GM18499 (cell line): ENCODE measurements around the gene PCDH1.

Experiments used
- ATAC-seq: cut with Tn5 transposase; IDR thresholded peaks from one replicate; pipeline ENCODE4 v1.9.1; 2021; ENCODE audit warnings: moderate number of reproducible peaks; ENCODE audit not compliant: insufficient read depth, unreplicated experiment

The PCDH1 gene

DNA sequence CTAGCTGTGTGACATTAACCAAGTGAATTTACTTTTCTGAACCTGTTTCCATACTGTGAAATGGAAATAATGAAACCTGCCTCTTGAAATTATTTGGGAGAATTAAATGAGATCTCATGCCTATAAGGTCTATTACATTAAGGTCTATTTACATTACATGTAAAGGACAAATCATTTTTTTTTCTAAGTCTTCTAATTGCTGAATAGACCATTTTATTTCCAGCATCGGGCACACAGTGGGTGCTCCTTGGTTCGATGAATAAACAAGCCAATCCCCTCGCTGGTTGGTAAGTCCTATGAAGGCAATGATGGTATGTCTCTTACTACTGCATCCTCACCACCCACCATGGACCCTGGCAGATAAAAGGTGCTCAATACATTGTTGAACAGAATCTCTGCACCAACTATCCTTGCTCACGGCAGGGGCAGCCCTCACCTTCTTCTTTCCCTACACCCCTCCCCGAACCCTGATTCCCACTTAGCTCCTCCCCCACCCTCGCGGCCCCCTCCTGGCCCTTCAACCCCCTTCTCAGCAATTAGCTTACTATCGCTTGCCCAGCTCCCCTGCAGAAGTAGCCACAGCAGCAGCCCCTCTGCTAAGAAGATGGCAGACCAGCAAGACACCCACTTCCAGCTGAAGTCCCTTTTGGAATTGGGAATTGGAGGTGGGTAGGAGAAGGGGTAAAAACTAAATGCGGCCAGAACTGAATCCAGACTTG is 3.0 kb downstream of the PCDH1 start:
- ATAC-seq: no peak

DNA sequence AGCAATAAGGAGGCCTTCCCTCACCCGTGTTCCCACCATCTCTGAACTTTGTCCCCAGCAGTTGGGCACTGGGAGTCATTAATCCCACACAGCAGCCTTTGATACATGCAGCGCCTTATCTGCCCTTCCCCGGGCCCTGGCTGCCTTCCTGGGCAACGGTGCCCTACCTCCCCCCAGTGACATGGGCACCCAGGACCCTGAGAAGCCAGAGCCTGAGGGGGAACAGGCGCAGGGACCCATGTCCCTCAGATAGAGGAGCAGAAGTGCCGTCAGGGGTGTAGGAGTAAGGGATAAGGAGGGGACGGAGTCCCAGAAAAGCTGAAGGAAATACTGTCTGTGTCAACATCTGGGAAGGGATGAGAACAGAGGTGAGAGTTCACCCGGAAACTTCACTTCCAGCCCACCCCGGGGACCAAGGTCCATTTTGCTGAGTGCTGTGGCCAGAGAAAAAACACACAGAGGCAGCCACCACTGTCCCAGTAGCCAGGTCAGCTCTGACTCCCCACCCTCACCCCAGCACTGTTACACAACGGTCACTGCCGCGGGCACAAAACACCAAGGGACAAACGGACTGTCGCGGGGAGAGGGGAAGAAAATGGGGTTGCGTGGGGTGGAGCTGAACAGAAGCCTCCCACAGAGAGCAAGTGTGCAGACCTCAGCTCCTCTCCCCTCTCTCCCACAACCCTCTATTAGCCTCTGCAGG is 3.8 kb downstream of the PCDH1 start:
- no peak for ATAC-seq

DNA sequence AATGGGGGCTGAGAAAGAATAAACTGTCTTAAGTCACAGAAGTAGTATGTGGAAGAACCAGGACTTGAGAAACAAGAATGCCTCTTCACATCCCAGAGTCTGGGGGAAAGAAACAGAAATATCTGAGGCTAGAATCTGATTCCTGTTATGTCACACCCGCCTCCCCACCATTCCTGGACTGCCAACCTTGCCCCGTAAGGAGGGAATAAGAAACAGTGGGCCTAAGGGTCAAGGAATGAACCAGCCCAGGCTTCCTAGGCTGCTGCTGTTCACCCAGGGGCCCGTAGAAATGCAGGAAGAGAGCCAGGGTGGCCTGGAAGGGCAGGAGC is 4.3 kb downstream of the PCDH1 start:
- ATAC-seq: no peak

- no peak for ATAC-seq
Observed at GRCh38 chr5:141872496-141873356, 5.5 kb downstream of the PCDH1 start.

GRCh38 chr5:141871870-141872269 is 6.3 kb downstream of the PCDH1 start:
- no peak for ATAC-seq

DNA sequence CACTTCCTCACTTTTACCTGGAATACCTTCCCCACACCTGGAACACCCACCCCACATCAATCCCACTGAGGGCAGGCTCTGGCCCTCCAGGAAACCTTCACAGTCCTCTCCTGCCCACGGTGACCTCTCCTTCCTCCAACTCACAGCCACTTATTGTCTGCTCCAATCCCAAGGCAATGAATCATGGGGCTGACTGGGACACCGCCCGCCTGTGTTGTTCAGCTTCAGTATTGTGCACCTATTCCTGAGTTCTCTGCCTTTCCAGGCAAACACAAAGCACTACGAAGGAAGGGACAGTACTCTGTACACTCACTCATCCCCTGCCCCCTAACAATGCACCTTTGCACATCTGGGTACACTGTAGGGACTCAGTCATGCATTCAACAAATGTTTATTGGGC is 7.3 kb downstream of the PCDH1 start:
- ATAC-seq: no peak

DNA sequence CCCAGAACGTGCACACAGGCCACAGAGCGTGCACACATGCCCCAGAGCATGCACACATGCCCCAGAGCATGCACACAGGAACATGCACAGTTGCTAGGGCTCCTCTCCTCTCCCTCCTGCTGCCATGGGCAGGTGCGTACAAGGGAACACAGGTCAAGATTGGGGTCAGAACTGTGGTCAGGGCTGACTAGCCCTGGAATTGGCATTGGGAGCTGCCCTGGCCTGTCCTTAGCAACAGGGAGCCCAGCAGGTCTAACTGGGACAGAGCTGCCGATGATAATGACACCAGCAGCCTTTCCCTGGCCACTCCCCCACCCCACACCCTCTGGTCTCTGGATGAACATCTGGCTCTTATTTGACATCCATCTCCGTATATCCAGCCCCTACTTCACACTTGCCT is 8.0 kb downstream of the PCDH1 start:
- no peak for ATAC-seq

GRCh38 chr5:141869514-141869913 is 8.7 kb downstream of the PCDH1 start:
- no peak for ATAC-seq

DNA sequence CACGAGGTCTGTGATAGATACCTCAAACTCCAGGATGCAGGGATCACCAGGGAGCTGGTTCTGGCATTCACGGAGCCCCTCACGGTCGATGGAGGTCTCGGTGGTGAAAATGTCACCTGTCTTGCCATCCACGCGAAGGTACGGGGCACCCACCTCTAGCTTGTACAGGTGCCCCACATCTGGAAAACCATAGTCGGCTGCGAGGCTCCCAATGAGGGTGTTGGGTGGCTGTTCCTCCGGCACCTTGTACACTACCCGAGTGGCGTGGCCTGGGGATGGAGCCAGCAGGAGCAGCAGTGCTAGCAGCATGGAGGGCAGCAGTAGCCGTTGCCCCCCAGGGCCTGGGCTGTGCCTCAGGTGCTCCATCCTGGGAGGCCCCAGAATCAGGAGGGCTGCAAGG is 9.2 kb downstream of the PCDH1 start:
- no peak for ATAC-seq

- no peak for ATAC-seq
Observed at GRCh38 chr5:141868541-141868940, 9.7 kb downstream of the PCDH1 start.

DNA sequence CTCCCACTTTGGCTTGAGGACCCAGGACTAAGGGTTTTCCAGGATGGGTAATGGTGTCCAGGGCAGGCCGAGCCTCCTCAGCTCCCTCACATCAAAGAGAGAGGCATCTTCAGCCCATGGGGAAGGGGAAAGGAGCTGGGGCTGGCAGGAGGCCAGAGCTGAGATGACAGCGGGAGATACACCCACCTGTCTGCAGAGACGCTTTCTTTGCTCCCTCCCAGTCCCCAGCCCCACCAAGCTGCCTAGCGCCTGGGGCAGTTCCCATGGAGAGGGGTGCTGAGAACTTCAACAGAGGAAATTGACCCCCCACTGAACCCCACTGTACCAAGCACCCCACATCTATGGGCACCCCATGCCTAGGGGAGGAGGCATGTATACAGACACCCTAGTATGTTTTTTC is 10.6 kb downstream of the PCDH1 start:
- no peak for ATAC-seq

- ATAC-seq: no peak
Observed at GRCh38 chr5:141867139-141867538, 11.1 kb downstream of the PCDH1 start.

DNA sequence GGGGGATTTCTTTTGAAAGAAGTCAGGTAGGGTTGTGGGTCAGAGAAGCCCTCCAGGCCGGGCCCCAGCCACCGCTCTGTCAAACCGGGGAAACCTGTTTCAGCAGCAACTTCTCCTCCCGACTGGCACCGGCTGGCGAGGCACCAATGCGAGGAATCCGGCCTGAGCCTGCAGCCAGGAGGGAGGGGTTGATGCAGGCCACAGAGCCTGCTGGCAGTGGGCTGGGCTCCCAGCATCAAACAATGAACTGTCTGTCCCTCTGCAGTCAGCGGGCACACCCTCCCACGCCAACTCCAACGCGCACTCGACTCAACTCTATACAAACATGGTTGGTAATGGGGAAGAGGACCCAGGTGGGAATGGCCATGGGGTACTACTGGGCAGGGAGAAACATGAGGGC is 12.1 kb downstream of the PCDH1 start:
- ATAC-seq: no peak

GRCh38 chr5:141865406-141865805 is 12.8 kb downstream of the PCDH1 start:
- ATAC-seq: no peak

DNA sequence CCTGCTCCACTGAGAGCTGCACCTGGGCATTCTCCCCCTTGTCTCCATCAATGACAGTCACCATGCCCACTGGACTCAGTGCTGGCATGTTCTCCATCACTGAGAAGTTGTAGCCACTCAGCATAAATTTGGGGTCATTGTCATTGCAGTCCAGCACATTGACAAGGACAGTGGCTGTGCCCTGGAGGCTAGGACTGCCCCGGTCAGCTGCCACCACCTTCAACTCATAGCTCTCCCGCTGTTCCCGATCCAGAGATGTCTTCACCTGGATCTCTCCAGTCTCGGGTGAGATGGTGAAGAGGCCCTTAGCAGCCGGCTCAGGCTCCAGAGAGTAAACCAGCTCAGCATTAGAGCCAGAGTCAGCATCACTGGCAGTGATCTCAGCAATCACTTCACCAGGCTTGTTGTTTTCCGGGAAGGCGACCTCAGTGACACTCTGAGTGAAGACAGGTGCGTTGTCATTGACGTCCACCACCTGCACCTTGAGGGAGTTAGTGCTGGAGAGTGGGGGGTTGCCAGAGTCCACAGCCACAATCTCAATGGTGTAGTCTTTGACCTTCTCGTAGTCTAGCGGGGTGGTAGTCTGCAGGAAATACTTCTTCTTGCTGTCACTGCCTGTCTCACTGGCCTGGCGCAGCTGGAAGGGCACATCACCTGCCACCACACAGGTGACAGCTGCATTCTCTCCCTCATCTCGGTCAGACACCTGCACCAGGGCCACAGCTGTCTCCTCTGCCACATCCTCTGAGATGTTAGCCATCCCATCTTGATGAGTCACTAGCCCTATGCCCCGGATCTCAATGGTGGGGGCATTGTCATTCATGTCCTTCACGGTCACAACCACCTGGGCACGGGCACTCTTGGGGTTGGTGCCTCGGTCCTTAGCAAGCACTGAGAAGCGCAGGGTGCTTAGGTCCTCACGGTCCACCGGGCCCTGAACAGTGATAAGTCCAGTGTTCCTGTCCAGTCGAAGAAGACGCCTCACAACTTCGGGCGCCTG is 13.5 kb downstream of the PCDH1 start:
- ATAC-seq: no peak

GRCh38 chr5:141863569-141864178 is 14.5 kb downstream of the PCDH1 start:
- no peak for ATAC-seq

- ATAC-seq: no peak
Observed at GRCh38 chr5:141862936-141863543, 15.2 kb downstream of the PCDH1 start.

- ATAC-seq: no peak
Observed at GRCh38 chr5:141861194-141861593, 17.0 kb downstream of the PCDH1 start.

- ATAC-seq: no peak
Observed at GRCh38 chr5:141858079-141858765, 20.0 kb downstream of the PCDH1 start.
